NCI-H187 (cell line): ENCODE results near the gene PARN.
"Not testable (repeated sequence)": the region's sequence is repeated elsewhere in the genome, so short reads cannot be mapped to it uniquely, and the experiment has no call there.

Experiments
- DNase-seq, 2 experiments: peaks; one replicate each; lab custom pipeline; 2025; lab: John Stamatoyannopoulos, UW

PARN gene

GRCh38 chr16:14574698-14575415 is 55.2 kb downstream of the PARN start:
- DNase-seq = not testable (repeated sequence)

GRCh38 chr16:14572535-14572934 is 57.5 kb downstream of the PARN start:
- DNase-seq = no peak

DNA sequence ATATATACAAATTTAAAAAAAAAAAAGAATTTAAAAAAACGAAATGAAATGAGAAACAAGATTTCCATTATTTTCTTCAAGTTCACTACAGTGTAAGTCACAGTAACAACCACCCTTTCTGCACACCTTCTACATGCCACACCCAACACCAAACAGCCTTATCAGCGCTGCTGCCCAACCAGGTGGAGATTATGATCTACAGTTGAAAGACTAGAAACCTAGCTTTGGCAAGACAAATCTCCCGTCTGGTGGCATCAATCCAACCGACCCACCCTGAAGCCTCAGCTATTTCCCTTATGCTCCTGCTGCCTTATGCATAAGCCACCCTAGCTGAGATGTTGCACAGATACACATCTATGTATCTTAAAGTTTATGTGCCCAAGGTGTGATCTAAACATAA is 60.8 kb downstream of the PARN start:
- no peak for DNase-seq

GRCh38 chr16:14566599-14566998 is 63.5 kb downstream of the PARN start:
- no peak for DNase-seq

- no peak for DNase-seq
Measured at GRCh38 chr16:14565688-14566025, 64.4 kb downstream of the PARN start.

DNA sequence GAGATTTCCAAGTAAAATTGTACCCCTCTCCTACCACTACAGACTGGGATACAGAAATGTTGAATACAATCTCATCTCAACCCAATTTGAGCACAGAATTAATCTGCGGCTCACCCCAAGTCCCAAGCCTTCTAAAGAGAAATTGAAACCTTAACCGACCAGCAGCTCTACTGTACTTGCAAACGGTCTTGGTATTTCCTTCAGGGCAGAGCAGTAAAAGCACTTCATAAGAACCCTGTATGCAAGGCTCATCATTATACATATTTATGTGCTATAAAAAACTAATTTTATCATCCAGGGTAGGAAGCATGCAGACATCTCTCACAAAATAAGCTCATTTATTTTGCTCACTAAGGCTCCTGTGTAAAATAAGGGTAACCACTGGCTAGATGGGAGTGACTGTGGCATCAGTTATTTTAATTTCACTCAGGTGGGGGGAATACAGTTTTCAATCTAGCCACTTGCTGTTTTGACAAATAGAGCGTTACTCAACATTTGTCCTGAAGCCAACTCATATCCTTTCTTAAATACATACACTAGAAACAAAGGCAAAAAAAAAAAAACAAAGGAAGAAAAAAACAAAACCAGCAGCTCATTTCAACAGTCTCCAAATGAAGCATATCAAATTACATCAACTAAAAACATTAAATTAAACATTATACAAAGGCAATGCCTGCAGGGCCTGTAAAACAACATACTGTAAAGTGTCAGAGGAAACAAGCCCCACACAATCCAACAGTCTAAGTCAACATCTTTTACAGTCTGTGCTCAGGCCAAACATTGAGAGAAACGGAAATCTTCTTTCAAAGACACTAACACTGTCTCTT is 65.0 kb downstream of the PARN start:
- no peak for DNase-seq

GRCh38 chr16:14564323-14564722 is 65.7 kb downstream of the PARN start:
- no peak for DNase-seq

DNA sequence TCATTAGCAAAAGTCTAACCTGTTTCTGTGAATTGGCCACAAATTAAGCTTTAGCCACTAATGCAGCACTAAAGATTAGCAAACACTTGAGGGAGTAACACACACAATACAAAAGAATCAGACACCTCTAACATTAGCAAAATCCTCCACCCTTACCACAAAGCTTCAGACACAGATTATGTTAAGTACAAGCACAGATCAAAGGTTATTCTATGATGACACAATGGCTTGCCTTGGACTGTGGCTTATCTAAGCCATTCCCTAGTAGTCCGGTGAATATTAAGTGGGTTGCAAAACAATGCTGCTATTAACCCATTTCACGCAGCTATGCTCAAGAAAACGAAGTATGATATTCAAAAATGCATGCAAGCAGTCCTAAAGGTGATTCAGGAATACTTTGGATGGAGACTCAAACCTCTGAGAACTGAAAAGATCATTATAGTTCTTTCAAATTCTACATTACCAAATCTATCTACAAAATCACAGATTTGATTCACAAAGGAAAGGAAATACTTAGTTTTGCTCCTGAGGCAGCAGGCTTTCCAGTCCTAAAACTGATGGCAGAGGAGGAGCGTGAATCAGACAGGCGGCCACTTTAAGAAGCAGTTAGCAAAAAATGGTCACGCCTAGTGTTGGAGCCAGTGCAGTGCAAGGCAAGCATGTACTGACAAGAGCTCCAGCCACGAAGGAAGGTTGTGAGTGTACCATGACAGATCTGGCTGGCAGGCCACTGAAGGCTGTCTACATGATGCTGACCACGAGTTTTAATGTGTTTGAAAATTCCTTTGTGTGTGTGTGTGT is 67.2 kb downstream of the PARN start:
- no peak for DNase-seq

GRCh38 chr16:14560523-14560922 is 69.5 kb downstream of the PARN start:
- DNase-seq = no peak

DNA sequence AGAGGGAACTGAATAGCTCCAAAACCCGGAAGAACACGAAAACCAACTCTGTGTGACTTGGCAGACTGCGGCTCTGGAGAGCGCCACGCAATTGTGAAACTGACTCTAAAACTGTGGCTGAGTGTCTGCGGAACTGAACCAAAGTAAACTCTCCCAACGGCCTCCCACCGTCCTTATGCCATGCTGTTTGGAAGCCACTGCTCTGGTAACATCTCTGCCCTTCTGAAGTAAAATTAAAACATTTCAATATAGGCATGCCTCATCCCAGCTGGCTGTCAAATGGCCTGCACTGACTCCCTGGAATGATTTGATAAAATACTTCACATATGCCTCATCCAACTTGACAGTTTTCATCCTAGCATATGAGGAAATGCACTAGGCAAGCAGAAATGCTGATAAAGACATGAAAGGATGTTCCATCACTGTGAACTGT is 70.2 kb downstream of the PARN start:
- no peak for DNase-seq

DNA sequence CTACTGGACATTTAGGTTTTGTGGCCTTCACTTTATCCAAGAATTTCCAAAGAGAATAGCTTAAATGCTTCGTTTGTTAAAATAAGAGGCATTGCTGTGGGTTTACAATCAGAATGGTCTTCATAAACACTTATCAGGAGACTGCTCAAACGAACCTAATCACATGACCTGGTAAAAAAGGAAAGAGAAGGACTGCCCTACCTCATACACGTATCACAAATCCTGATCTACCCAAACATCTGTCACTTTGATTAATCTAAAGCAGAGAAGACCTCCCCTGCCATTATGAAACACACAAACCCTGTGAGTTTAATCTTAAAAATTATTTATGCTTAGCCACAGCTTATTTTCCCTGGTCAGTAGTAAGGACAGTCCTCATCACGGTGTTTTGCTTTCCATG is 76.6 kb downstream of the PARN start:
- no peak for DNase-seq

GRCh38 chr16:14549789-14550153 is 80.3 kb downstream of the PARN start:
- no peak for DNase-seq

DNA sequence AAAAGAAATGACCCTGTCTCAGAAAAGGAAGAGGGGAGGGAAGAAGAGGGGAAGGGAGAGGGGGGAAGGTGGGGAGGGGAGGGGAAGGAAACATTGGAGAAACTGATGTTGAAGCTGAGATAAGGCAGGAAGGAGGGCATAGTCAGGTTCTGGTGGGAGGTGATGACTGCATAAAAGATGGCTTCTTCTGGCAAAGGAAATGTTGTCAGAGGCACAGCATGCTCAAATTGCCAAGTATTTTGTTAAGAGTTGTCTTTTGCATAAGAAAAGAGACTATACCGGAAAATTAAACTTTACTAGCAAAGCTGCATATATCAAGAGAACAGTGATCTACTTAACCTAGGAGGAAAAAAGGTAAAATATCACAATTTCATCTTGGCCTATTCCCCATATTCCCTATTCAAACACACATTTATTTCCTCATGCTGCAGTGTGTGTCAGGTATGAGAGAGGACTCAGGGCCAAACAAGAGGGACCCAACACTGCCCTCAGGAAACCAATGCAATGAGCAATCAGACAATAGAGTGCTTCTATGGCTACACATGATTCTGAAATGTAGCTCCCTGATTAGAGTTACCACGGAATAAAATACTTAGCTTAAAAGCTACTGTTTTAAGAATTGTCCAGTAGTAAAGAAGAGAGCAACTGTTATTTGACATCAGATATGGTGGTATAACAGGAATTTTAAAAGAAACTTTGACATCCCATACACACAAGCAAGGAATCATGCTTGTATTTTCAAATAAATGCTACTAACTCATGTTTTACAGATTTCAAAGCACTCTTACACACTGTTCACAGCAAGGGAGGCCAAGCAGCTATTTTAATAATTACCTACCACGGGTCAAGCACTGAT is 80.9 kb downstream of the PARN start:
- no peak for DNase-seq

DNA sequence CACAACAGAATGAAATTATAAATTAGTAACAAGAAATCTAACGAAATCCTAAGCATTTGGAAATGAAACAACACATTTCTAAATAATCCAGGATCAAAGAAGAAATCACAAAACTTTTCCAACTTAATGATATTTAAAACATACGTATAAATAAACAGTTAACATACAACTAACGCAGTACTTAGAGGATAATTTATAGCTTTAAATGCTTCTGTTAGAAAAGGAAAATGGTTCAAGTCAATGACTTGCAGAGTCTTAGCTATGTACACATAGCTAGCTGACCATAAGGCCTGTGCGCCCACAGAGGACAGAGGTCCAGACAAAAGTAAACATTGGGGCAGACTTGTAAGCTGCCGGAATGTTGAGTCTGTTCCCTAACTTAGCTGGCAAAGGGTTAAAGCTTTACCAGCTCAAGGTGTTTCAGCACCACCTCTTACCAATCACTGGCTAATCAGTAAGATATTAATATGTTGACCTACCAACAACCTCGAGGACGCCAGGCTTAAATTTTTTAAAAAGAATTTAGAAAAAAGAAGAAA is 84.6 kb downstream of the PARN start:
- DNase-seq = no peak

GRCh38 chr16:14544846-14545245 is 85.2 kb downstream of the PARN start:
- not testable (repeated sequence) for DNase-seq

DNA sequence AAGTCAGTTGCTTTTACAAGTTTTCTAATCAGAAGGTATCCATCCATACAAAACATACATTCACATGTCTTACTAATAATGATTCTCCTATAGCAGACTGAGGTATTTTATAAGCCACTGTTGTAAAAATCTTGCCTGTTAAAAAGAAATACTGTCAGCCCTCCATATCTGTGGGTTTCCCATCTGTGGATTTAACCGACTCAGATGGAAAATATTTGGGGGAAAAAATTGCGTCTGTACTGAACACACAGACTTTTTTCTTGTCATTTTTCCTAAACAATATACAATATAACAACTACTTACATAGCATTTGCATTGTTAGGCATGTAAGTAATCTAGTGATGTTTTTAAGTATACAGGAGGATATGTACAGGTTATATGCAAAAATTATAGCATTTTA is 90.4 kb downstream of the PARN start:
- no peak for DNase-seq

DNA sequence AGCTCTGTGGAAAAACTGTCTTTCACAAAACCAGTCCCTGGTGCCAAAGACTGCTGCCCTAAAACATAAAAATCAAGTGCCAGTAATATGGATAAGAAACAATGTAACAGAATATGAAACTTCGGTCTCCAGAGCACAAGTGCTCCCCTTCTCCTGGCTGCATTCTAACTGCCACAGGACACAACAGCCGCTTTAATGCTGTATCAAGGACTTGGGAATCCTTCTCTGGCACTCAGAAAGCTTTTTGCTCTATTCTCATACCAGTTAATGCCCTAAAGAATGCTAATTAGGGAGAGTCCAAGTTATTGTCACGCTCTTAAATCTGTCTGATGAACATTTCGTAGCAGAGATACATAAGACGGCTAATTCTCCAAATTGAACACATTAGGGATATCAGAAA is 90.9 kb downstream of the PARN start:
- no peak for DNase-seq

DNA sequence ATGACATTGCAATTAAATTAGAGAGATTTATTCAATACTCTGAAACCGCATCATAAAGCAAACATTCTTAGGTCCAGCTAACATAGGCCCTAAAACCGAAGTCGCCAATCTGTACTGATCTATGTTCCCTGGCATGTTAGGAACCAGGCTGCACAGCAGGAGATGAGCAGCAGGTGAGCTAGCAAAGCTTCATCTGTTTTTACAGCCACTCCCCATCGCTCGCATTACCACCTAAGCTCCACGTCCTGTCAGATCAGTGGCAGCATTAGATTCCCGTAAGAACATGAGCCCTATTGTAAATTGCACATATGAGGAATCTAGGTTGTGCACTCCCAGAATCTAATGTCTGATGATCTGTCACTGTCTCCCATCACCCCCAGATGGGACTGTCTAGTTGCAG is 91.5 kb downstream of the PARN start:
- DNase-seq = no peak

DNA sequence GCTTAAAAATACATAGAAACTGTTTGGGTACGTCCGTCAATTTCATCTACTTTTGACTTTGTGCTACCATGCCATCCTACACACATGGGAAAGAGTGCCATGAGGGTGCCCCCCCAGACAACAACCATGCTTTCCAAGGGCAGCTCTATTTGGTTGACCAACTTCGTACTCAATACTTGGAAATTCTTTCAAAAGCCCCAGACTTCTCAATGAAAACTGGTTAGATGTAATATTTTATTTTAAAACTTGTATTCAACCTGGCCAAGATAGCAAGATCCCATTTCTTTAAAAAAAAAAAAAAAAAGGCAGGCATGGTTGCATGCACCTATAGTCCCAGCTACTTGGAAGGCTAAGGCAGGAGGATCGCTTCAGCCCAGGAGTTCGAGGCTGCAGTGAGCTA is 98.4 kb downstream of the PARN start:
- no peak for DNase-seq

DNA sequence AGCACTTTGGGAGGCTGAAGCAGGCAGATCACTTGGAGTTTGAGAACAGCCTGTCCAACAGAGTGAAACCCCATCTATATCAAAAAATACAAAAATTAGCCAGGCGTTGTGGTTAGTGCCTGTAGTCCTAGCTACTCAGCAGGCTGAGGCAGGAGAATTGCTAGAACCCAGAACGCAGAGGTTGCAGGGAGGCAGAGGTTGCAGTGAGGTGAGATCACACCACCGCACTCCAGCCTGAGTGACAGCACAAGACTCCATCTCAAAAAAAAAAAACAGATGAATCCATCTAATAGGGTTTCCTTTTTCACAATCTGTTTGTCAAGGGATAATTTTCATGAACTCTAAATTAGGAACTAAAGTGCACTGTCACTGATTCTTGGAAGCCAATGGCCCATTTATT is 99.0 kb downstream of the PARN start:
- no peak for DNase-seq

GRCh38 chr16:14530046-14530445 is 100.0 kb downstream of the PARN start:
- DNase-seq = no peak
